ENCODE measurements around the gene KDM4C. TPM values are rescaled to one million over a fixed set of nuclear protein-coding genes. Genes with fewer than 3 reads are reported as not detected.

KDM4C gene
- total RNA-seq, 2 experiments from 2014 or later = 60.1 to 61.3 TPM

DNA sequence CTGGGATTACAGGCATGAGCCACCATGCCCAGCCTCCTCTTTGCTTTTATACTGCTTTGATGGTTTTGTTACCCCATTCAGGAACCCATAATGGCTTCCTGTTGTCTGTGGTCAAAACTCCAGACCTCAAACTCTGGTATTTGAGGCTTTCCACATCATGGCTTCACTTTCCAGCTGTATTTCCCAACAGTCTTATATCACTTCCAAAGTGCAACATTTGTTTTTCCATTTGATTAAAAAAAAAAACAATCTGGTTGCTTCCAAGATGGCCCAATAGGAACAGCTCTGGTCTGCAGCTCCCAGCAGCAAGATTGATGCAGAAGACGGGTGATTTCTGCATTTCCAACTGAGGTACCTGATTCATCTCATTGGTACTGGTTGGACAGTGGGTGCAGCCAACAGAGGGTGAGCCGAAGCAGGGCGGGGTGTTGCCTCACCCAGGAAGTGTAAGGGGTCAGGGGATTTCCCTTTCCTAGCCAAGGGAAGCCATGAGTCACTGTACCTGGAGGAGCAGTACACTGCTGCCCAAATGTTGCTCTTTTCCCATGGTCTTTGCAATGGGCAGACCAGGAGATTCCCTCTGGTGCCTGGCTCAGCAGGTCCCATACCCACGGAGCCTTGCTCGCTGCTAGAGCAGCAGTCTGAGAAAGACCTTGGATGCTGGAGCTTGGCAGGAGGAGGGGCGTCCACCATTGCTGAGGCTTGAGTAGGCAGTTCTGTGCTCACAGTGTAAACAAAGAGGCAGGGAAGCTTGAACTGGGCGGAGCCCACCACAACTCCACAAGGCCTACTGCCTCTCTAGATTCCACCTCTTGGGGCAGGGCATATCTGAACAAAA is 458.4 kb downstream of the KDM4C start:
- ATAC-seq (ENCODE audit: poor library complexity) = no peak

DNA sequence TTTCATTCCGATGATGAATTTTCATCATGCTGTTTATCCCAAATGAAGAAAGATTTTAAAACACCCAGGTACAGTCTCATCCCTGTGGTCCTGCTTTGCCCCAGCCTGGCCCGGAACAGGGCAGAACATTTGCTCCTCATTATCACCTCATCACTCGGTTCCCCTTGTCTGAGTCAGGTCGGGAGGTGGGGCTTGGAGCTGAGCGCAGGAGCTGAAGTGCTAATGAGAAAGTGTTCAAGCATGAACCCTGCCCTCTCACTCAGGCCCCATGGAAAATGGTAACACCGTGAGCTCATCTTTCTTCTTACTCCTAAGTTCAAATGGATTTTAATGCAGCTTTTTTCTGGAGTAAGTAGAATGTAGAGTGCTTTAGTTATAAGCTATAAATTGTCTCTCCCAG is 466.2 kb downstream of the KDM4C start:
- Histone ChIP-seq H3K9me3 (ENCODE audit: control insufficient read depth in 1 of 2, insufficient read depth in 1 of 2, low read length in 2 of 2) (no peaks in the 10 kb centered on the region), H3K4me3 (ENCODE audit: low read length) (no peak overlapping the region), H3K27ac (ENCODE audit: low read depth in 1 of 2, low read length in 2 of 2) (no peak overlapping the region), H3K36me3 (ENCODE audit: insufficient read depth, low read length) (no peaks in the 10 kb centered on the region), H3K27me3 (ENCODE audit: control insufficient read depth in 1 of 2, insufficient read depth in 2 of 2, low read length in 2 of 2) (peaks cover 0 to 3% of the 10 kb centered on the region in 2 experiments), H3K4me1 (ENCODE audit: insufficient read depth, low read length) (peaks cover 3% of the 10 kb centered on the region)
- Mint-ChIP-seq H3K27ac (no peak overlapping the region), H3K4me1 (ENCODE audit: low read depth) (peaks cover 14% of the 10 kb centered on the region), H3K36me3 (ENCODE audit: low read depth) (no peaks in the 10 kb centered on the region), H3K27me3 (no peaks in the 10 kb centered on the region), H3K4me3 (no peak overlapping the region), H3K9me3 (peaks cover 13% of the 10 kb centered on the region)
- ChIA-PET POLR2A (no interaction called here), CTCF (no interaction called here)
- TF ChIP-seq, protein P1, sequence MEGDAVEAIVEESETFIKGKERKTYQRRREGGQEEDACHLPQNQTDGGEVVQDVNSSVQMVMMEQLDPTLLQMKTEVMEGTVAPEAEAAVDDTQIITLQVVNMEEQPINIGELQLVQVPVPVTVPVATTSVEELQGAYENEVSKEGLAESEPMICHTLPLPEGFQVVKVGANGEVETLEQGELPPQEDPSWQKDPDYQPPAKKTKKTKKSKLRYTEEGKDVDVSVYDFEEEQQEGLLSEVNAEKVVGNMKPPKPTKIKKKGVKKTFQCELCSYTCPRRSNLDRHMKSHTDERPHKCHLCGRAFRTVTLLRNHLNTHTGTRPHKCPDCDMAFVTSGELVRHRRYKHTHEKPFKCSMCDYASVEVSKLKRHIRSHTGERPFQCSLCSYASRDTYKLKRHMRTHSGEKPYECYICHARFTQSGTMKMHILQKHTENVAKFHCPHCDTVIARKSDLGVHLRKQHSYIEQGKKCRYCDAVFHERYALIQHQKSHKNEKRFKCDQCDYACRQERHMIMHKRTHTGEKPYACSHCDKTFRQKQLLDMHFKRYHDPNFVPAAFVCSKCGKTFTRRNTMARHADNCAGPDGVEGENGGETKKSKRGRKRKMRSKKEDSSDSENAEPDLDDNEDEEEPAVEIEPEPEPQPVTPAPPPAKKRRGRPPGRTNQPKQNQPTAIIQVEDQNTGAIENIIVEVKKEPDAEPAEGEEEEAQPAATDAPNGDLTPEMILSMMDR (IDR thresholded peaks at IDR 0.05) = no peak
- no peak for ATAC-seq (ENCODE audit: poor library complexity)
- intact Hi-C loops (cut with DNase I, micrococcal nuclease) = no loop called here
- no peak for DNase-seq

More for the DNA sequence above, 458.4 kb downstream of the KDM4C start:
- no peak overlapping the region for H3K4me3 Mint-ChIP-seq
- H3K27me3 Mint-ChIP-seq = no peaks in the 10 kb centered on the region
- Histone ChIP-seq H3K36me3 (ENCODE audit: insufficient read depth, low read length) (no peaks in the 10 kb centered on the region), H3K27me3 (ENCODE audit: control insufficient read depth in 1 of 2, insufficient read depth in 2 of 2, low read length in 2 of 2) (peaks cover 0 to 3% of the 10 kb centered on the region in 2 experiments), H3K4me3 (ENCODE audit: low read length) (no peak overlapping the region), H3K9me3 (ENCODE audit: control insufficient read depth in 1 of 2, insufficient read depth in 1 of 2, low read length in 2 of 2) (no peaks in the 10 kb centered on the region), H3K4me1 (ENCODE audit: insufficient read depth, low read length) (peaks cover 6% of the 10 kb centered on the region), H3K27ac (ENCODE audit: low read depth in 1 of 2, low read length in 2 of 2) (no peak overlapping the region)
- peaks cover 11% of the 10 kb centered on the region for H3K9me3 Mint-ChIP-seq
- TF ChIP-seq, protein P1 (IDR thresholded peaks at IDR 0.05) = no peak
- CTCF ChIA-PET = no interaction called here
- H3K36me3 Mint-ChIP-seq (ENCODE audit: low read depth) = peaks cover 6% of the 10 kb centered on the region
- DNase-seq = peak in 4 of 14 experiments; percentile 0 to 31 (median 14)
- POLR2A ChIA-PET = no interaction called here
- no peaks in the 10 kb centered on the region for H3K4me1 Mint-ChIP-seq (ENCODE audit: low read depth)
- intact Hi-C loops (cut with DNase I, micrococcal nuclease) = no loop called here
- H3K27ac Mint-ChIP-seq = no peak overlapping the region

Other genes with a start within 250 kb of the KDM4C start
- not detected for gene GLDC, start 112.2 kb upstream of the KDM4C start, total RNA-seq